Activated T-helper 1 cell treated with anti-CD3 and anti-CD28 coated beads, Interleukin-2, amount 50 U/mL, for 16 hours (primary cell): ENCODE measurements around the gene TRAPPC12.
"Not testable (repeated sequence)": the region's sequence is repeated elsewhere in the genome, so short reads cannot be mapped to it uniquely, and the experiment has no call there.

Experiments
- DNase-seq, 2 donors: peaks; one replicate each; pipeline ENCODE4 v3.0.0-alpha.2; 2020; ENCODE audit warnings: low read depth in 1 of 2, low spot score in 1 of 2

TRAPPC12 gene

DNA sequence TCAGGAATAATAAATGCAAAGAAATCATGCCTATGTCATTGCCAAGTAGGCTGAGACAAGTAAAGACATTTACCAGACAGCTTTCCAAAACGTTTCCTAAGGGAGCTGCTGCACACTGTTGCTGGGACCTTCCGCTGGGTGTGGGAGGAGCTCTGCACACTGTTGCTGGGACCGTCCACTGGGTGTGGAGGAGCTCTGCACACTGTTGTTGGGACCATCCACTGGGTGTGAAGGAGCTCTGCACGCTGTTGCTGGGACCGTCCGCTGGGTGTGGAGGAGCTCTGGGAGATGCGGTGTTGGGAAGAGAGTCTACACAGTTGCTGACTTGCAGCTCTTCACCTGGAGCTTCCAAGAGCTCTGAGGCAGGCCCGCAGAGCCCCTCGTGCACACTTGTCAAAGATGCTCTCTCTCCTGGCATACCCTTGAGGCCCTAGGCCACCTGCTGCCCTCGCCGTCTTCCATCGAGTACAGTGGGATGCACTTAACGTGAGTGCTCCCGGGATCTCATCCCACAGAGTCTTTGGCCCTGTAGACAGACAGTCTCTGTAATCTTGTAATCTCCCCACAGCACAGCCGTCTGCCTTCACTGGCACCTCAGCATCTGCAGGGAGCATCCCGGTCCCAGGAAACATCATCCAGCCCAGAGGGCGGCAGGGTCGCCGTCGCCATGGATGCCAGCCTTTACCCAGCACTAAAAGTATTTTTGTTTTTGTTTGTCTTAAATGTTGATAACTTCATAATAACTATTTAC lies 51.4 kb downstream of the TRAPPC12 start:
- no peak for DNase-seq

DNA sequence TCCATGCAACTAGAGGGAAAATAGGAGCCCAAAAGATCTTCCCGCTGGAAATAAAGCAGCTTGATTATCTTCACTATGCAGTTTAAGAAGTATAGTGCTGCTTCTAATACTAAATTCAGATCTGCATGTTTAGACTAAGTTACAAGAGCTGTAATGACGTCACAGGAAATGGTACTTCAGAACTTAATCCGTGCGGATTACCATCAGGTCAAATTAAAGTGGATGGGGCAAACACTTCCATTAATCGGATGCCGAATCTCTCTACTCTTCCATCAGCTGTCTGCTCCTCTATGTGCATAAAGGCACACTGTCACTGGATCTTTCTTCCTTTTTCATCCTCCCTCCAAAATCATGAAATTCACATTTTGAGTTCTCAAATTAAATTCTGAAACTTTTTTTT lies 52.6 kb downstream of the TRAPPC12 start:
- no peak for DNase-seq

DNA sequence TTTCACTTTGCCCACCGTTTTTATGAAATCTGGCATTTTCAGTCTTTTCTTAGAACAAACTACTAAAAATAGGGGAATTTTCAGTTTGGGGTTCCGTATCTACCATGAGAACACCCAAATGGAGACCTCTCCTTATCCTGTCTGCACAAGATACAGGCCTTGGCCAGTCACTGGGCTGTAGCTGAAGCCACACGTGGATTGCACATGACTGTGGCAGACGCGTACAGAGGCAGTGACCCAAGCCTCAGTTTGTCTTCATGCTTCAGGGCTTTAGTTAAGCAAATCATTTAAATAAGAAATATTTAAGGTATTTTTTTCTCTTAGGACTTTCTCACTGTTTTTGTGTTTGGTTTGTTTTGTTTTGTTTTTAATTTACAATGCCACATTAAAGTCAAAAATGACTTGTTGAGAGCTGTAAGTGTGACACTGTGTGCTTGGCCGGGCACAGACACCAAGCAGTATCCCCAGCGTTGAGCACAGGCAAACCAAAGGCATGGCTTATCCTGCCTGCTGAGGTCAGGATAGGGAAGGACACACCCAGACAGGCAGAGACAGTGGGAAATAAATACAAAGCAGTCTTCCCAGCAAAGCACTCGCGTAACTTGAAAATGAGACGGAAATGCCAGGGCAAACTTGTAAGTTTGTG lies 53.3 kb downstream of the TRAPPC12 start:
- no peak for DNase-seq

DNA sequence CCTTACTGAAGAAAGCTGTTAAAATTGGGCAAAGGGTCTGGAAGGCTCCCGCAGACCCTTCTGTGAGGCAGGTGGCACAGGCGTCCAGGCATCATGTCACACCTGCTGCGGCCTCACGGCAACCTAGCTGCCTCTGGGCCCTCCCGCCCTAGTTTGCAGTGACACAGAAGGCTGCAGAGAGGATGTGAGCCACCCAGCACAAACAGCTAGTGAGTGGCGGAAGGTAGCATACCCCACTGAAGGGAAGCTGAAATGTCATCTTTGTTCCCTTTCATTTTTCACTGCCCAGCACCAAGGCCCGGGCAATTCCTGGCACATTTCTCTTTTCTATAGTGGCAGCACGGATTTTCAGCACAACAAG lies 53.8 kb downstream of the TRAPPC12 start:
- no peak for DNase-seq

GRCh38 chr2:3433776-3434400 lies 54.4 kb downstream of the TRAPPC12 start:
- DNase-seq, result no peak

- DNase-seq, result no peak
These were observed 55.2 kb downstream of the TRAPPC12 start for GRCh38 chr2:3434654-3435053.

DNA sequence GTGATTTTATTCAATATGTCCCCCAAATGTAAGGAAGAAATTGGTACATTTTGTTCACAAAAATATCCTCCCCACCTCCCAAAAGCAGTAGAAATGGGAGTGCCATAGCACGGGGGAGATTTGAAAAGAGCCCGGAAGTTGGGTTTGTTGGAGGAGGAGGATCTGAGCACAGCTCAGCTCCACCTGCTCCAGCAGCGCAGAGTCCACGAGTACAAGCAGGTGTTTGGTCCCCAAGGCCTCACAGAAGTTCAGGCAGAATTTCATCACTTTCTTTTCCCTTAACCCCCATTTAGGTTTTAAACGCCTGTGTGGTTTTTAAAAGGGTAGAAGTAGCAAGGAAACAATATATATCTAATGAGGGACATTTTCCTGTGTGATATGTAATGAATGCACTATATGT lies 56.0 kb downstream of the TRAPPC12 start:
- DNase-seq, result no peak

DNA sequence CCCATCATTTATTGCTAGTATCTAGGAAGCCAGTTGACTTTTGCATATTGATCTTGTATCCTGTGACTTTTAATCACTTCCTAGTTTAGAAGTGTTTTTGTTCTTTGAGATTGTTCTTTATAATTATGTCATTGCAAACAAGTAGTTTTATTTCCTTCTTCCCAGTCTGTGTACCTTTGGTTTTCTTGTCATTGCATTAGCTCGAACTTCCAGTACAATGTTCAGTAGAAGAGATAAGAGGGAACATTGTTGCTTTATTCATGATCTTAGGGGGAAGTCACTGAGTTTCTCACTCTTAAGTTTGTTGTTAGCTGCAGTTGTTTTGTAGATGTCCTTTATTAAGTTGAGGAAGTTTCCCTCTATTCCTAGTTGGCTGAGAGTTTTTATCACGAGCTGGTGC lies 61.0 kb downstream of the TRAPPC12 start:
- DNase-seq, result no peak

GRCh38 chr2:3441465-3441864 lies 62.0 kb downstream of the TRAPPC12 start:
- no peak for DNase-seq

DNA sequence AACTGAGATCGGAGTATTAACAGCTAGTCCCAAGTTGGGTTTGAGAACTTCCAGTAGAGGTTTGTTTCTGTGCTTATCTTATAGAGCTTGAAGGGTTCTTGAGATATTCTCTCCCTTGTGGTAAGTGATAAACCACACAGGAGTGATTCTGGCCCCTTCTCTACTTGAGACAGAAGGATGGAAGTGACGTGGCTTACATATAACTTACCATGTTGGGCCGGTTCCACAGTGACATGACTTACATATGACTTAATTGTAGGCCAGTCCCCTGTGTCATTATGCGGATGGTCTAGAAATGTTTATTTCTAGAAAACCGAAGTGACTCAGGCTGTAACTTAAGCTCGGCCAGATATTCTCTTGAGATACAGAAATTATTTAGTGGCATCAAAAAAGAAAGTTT lies 62.7 kb downstream of the TRAPPC12 start:
- no peak for DNase-seq

DNA sequence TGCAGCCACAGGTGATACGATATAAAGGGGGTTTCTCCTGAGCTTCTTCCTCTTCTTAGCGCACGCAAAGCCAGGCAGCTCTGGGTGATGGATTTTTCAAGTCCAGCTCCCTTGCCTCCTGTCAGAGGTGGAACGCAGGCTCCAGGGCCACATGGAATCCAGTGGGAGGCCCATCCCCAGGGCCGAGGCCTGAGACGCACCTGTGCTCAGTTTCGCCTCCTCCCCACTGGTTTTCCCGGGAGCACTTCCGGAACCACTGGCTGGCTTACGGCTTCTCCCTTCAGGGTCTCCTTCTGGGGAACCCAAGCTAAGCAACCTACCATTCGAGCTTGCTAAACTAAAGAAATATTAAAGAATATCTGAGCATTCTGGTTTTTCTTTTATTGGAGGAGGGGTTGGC lies 63.6 kb downstream of the TRAPPC12 start:
- no peak for DNase-seq

DNA sequence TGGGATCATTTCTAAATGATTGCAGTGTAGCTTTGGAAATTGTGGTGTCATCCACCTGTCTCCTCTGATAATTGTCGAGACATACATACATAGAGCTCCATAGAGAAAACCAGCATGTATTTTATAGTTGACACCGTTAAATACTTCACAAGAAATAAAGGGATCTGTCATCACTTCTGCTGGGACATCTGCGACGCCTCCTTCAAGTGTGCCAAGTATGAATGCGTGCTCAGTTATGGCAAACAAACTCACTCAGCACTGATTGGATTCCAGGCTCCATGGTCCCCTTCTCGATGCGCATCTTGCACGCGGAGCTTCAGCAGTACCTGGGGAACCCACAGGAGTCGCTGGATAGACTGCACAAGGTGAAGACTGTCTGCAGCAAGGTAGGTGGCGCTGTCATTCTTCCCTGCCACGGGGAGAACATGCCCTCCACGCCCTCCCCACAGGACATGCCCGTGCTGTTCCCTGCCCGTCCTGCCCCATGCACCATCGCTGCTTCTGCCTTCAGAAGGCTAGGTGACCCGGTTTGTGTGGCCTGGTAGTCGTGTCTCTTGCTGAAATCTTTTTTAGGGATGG lies 64.1 kb downstream of the TRAPPC12 start:
- no peak for DNase-seq

DNA sequence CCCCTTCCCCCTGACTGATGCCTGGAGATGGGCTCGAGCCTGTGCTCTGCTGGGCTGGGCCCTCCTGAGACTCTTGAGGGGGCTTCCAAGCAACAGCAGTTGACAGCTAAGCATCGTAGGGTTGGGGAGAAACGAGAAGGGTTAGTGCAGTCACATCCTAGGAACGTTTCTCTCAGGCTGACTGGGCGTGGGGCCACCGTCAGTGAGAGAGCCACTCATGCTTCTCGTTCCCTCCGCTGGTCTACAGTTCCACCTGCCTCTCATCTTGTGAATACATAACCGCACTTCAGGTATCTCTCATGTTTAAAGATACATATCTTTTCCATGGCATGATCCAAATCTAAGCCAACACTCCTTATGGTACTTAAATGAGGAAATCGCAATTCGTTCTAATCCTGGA lies 66.4 kb downstream of the TRAPPC12 start:
- no peak for DNase-seq

GRCh38 chr2:3446381-3446780 lies 66.9 kb downstream of the TRAPPC12 start:
- no peak for DNase-seq

DNA sequence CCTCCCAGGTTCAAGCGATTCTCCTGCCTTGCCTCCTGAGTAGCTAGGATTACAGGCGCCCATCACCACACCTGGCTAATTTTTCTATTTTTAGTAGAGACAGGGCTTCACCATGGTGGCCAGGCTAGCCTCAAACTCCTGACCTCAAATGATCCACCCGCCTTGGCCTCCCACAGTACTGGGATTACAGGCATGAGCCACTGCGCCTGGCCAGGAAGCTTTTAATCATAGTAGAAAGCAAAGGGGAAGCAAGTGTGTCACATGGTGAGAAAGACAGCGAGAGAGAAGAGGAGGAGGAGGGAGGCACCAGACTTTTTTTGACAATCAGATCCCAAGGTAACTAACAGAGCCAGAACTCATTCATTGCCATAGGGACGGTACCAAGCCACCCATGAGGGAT lies 67.7 kb downstream of the TRAPPC12 start:
- DNase-seq, result not testable (repeated sequence)

DNA sequence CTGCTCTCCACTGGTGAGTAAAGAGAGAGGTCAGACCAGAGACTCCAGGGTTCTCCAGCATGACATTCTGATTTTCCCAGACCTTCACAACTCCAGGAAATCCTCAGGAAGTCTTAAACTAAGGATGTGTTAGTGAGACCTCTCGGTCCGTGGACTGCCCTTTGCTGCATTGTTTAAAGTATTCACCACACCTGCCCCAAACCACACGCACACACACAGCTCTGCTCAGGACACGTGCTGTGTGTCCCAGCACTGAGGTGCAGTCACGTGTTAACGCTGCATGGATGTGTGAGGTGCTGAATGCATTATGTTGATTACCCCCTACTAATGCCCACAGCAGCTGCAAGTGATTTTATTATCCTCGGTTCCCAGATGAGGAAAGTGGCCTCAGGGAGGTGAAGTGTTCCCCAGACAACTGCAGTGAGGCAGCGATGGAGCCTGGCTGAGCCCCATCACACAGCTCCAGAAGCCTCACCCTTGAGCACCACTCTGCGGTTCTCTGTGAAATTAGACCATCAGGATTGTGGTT lies 68.4 kb downstream of the TRAPPC12 start:
- no peak for DNase-seq

DNA sequence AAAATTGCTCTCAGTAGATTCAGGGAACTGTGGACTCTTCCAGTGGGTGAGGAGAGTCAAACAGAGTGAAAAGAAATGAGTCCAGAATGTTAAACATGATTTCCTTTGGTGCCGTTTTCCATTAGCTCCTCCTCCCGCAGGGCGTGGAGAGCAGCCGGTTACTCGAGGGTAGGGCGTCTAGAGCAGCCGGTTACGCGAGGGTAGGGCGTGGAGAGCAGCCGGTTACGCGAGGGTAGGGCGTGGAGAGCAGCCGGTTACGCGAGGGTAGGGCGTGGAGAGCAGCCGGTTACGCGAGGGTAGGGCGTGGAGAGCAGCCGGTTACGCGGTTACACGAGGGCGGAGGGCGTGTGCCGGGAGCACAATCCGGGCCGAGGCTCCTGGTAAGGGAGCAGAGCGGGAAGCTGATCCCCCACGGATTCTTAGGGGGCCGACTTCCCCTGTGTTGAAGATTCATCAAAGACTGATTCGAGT lies 69.0 kb downstream of the TRAPPC12 start:
- DNase-seq, result not testable (repeated sequence)

- no peak for DNase-seq
These were observed 69.6 kb downstream of the TRAPPC12 start for GRCh38 chr2:3449086-3449485.

- DNase-seq, result no peak
These were observed 70.4 kb downstream of the TRAPPC12 start for GRCh38 chr2:3449936-3450335.

GRCh38 chr2:3450385-3451010 lies 71.0 kb downstream of the TRAPPC12 start:
- DNase-seq, result no peak

- DNase-seq, result no peak
These were observed 71.7 kb downstream of the TRAPPC12 start for GRCh38 chr2:3451169-3451568.
